ENCODE measurements around the gene BSG. TPM values are rescaled to one million over a fixed set of nuclear protein-coding genes. Genes with fewer than 3 reads are reported as not detected.

Gene BSG
- total RNA-seq, 1 donor from 2014 or later = 330 TPM

- Mint-ChIP-seq H3K4me1 (peaks cover 29% of the 10 kb centered on the region), H3K36me3 (peaks cover 18% of the 10 kb centered on the region), H3K27me3 (ENCODE audit: insufficient read depth, low read depth) (peaks cover 13% of the 10 kb centered on the region), H3K27ac (no peak overlapping the region), H3K4me3 (no peak overlapping the region), H3K9me3 (peaks cover 13% of the 10 kb centered on the region)
- H2AFZ ChIP-seq (replicated peaks) = no peak overlapping the region
- no peak overlapping the region for H3K27ac ChIP-seq
- H3K36me3 ChIP-seq = no peaks in the 10 kb centered on the region
- peaks cover 11% of the 10 kb centered on the region for H3K4me1 ChIP-seq
- H3K4me2 ChIP-seq = no peak overlapping the region
- TF ChIP-seq EZH2 (IDR thresholded peaks at IDR 0.05) = no peak
- TF ChIP-seq EZH2phosphoT487 (IDR thresholded peaks at IDR 0.05) = no peak
- no peak for TF ChIP-seq CTCF (IDR thresholded peaks at IDR 0.05)
- H3K79me2 ChIP-seq (ENCODE audit: low read depth) = peaks cover 29% of the 10 kb centered on the region
- H3K4me3 ChIP-seq = no peak overlapping the region
- peaks cover 43% of the 10 kb centered on the region for H3F3A ChIP-seq (ENCODE audit: low read depth)
- H3K9me3 ChIP-seq (ENCODE audit: low read depth) = no peaks in the 10 kb centered on the region
- H3K9ac ChIP-seq = no peak overlapping the region
- DNase-seq (ENCODE audit: low spot score) = no peak
- peaks cover 8% of the 10 kb centered on the region for H3K27me3 ChIP-seq
- peaks cover 28% of the 10 kb centered on the region for H4K20me1 ChIP-seq (ENCODE audit: low read depth)
These were observed 2.1 kb upstream of the BSG start for GRCh38 chr19:570251-570686.

- Mint-ChIP-seq H3K4me3 (peak overlapping the region; percentile 96), H3K9me3 (peaks cover 13% of the 10 kb centered on the region), H3K36me3 (peaks cover 18% of the 10 kb centered on the region), H3K27me3 (ENCODE audit: insufficient read depth, low read depth) (peaks cover 13% of the 10 kb centered on the region), H3K4me1 (peaks cover 31% of the 10 kb centered on the region), H3K27ac (peak overlapping the region; percentile 96)
- Histone ChIP-seq H3K27ac (peak overlapping the region; percentile 64), H3K79me2 (ENCODE audit: low read depth) (peaks cover 37% of the 10 kb centered on the region), H3F3A (ENCODE audit: low read depth) (peaks cover 43% of the 10 kb centered on the region), H3K4me1 (peaks cover 16% of the 10 kb centered on the region), H3K27me3 (peaks cover 8% of the 10 kb centered on the region), H3K36me3 (no peaks in the 10 kb centered on the region), H3K4me2 (peak overlapping the region; percentile 86), H3K9me3 (ENCODE audit: low read depth) (no peaks in the 10 kb centered on the region), H4K20me1 (ENCODE audit: low read depth) (peaks cover 36% of the 10 kb centered on the region), H3K4me3 (peak overlapping the region; percentile 97), H2AFZ (replicated peaks) (peak overlapping the region; percentile 63), H3K9ac (no peak overlapping the region)
- peak; percentile 71 for DNase-seq (ENCODE audit: low spot score)
- no peak for TF ChIP-seq CTCF (IDR thresholded peaks at IDR 0.05)
- TF ChIP-seq EZH2phosphoT487 (IDR thresholded peaks at IDR 0.05) = no peak
- TF ChIP-seq EZH2 (IDR thresholded peaks at IDR 0.05) = no peak
These were observed 1.3 kb upstream of the BSG start for GRCh38 chr19:570937-571565.

DNA sequence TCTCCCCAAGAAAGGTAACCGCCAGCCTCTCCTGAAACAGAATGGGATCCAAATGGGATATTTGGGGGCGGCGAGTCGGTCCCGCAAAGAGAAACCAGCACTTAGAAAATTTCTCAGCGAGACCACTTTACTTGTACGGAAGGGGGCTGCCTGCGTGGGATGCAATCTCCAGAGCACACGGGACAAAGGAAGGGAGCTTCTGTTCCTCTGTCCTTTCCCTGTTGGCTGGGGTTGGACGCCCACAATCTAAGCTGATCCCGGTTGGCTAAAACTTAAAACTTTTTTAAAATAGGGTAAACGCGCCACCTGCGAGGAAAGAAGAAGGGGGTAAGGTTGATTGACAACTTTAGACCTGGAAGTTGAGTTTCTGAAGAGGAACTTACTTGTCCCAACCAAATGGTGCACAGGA is 826 bp upstream of the BSG start:
- peak overlapping the region; percentile 97 for H3K4me3 ChIP-seq
- peaks cover 13% of the 10 kb centered on the region for H3K9me3 Mint-ChIP-seq
- peaks cover 43% of the 10 kb centered on the region for H3F3A ChIP-seq (ENCODE audit: low read depth)
- peaks cover 42% of the 10 kb centered on the region for H3K79me2 ChIP-seq (ENCODE audit: low read depth)
- H3K27me3 ChIP-seq = peaks cover 8% of the 10 kb centered on the region
- H3K4me1 Mint-ChIP-seq = peaks cover 32% of the 10 kb centered on the region
- H3K4me2 ChIP-seq = peak overlapping the region; percentile 86
- no peaks in the 10 kb centered on the region for H3K36me3 ChIP-seq
- TF ChIP-seq EZH2 (IDR thresholded peaks at IDR 0.05) (no peak), EZH2phosphoT487 (IDR thresholded peaks at IDR 0.05) (no peak), CTCF (IDR thresholded peaks at IDR 0.05) (no peak)
- H3K9ac ChIP-seq = no peak overlapping the region
- peaks cover 15% of the 10 kb centered on the region for H3K36me3 Mint-ChIP-seq
- no peaks in the 10 kb centered on the region for H3K9me3 ChIP-seq (ENCODE audit: low read depth)
- peak; percentile 63 for DNase-seq (ENCODE audit: low spot score)
- H3K27me3 Mint-ChIP-seq (ENCODE audit: insufficient read depth, low read depth) = peaks cover 13% of the 10 kb centered on the region
- peak overlapping the region; percentile 63 for H2AFZ ChIP-seq (replicated peaks)
- H3K27ac ChIP-seq = peak overlapping the region; percentile 64
- H3K27ac Mint-ChIP-seq = peak overlapping the region; percentile 96
- peaks cover 20% of the 10 kb centered on the region for H3K4me1 ChIP-seq
- peaks cover 41% of the 10 kb centered on the region for H4K20me1 ChIP-seq (ENCODE audit: low read depth)
- peak overlapping the region; percentile 96 for H3K4me3 Mint-ChIP-seq
